Mesendoderm (in vitro differentiated cells): ENCODE results near the gene PCDHA9.
A peak's percentile ranks its signal among the peaks of the same experiment; 100 is the strongest.
"Not testable (repeated sequence)": the region's sequence is repeated elsewhere in the genome, so short reads cannot be mapped to it uniquely, and the experiment has no call there.

Experiments
- DNase-seq: peaks from one replicate; pipeline ENCODE4 v3.0.0; 2013
- H2AK5ac ChIP-seq: 2 replicates; pipeline ENCODE4 v1.6.1; 2013; ENCODE audit warnings: low read length, inconsistent platforms
- H2BK120ac ChIP-seq: 2 replicates; pipeline ENCODE4 v1.6.1; 2013; ENCODE audit warnings: low read depth, mild to moderate bottlenecking, low read length, moderate library complexity, mixed read lengths
- H2BK15ac ChIP-seq: replicated peaks from 2 replicates; pipeline ENCODE4 v1.6.1; 2013; ENCODE audit warnings: low read depth, mild to moderate bottlenecking, moderate library complexity
- H2BK5ac ChIP-seq: 2 replicates; pipeline ENCODE4 v1.6.1; 2013; ENCODE audit warnings: low read length, inconsistent platforms
- H3K18ac ChIP-seq: 2 replicates; pipeline ENCODE4 v1.6.1; 2013; ENCODE audit warnings: mild to moderate bottlenecking, low read length, mixed read lengths
- H3K23ac ChIP-seq: one replicate; pipeline ENCODE4 v1.6.1; 2013; ENCODE audit warnings: low read length
- H3K27ac ChIP-seq: 2 replicates; pipeline ENCODE4 v1.5.1; 2013; ENCODE audit warnings: low read depth, mild to moderate bottlenecking, inconsistent platforms, low read length, moderate library complexity
- H3K27me3 ChIP-seq: 2 replicates; pipeline ENCODE4 v1.6.1; 2013; ENCODE audit warnings: low read length, control low read depth, mild to moderate bottlenecking, inconsistent platforms; ENCODE audit not compliant: insufficient read depth, poor library complexity
- H3K36me3 ChIP-seq: 2 replicates; pipeline ENCODE4 v1.6.1; 2013; ENCODE audit warnings: low read length, inconsistent platforms; ENCODE audit not compliant: control insufficient read depth, insufficient read depth
- H3K4ac ChIP-seq: one replicate; pipeline ENCODE4 v1.6.1; 2013; ENCODE audit warnings: low read depth, mild to moderate bottlenecking, low read length, moderate library complexity
- H3K4me1 ChIP-seq: 2 replicates; pipeline ENCODE4 v1.6.1; 2013; ENCODE audit warnings: low read depth, low read length, inconsistent platforms; ENCODE audit not compliant: control insufficient read depth
- H3K4me2 ChIP-seq: 2 replicates; pipeline ENCODE4 v1.6.1; 2013; ENCODE audit warnings: low read length
- H3K4me3 ChIP-seq: 2 replicates; pipeline ENCODE4 v1.5.1; 2013; ENCODE audit warnings: mild to moderate bottlenecking, low read length
- H3K56ac ChIP-seq: one replicate; pipeline ENCODE4 v1.6.1; 2013; ENCODE audit warnings: low read length
- H3K79me1 ChIP-seq: 2 replicates; pipeline ENCODE4 v1.6.1; 2013; ENCODE audit warnings: low read length, inconsistent platforms
- H3K79me2 ChIP-seq: 2 replicates; pipeline ENCODE4 v1.6.1; 2013; ENCODE audit warnings: mild to moderate bottlenecking, low read length; ENCODE audit not compliant: control insufficient read depth, insufficient read depth
- H3K9ac ChIP-seq: 2 replicates; pipeline ENCODE4 v1.6.1; 2013; ENCODE audit warnings: low read length, inconsistent platforms
- H4K5ac ChIP-seq: one replicate; pipeline ENCODE4 v1.6.1; 2013; ENCODE audit warnings: low read length
- H4K8ac ChIP-seq: one replicate; pipeline ENCODE4 v1.6.1; 2013; ENCODE audit warnings: low read depth, mild to moderate bottlenecking, control low read depth, low read length, moderate library complexity
- WGBS: extraction: QIAGEN DNeasy Blood & Tissue Kit; methylation state at CpG from one replicate; pipeline ENCODE4 v1.1.7; 2013; ENCODE audit warnings: low lambda C conversion rate, missing lambda C conversion rate; ENCODE audit not compliant: insufficient coverage; ENCODE audit errors: extremely low coverage; 5-methylcytosine and 5-hydroxymethylcytosine counted together

Gene PCDHA9

DNA sequence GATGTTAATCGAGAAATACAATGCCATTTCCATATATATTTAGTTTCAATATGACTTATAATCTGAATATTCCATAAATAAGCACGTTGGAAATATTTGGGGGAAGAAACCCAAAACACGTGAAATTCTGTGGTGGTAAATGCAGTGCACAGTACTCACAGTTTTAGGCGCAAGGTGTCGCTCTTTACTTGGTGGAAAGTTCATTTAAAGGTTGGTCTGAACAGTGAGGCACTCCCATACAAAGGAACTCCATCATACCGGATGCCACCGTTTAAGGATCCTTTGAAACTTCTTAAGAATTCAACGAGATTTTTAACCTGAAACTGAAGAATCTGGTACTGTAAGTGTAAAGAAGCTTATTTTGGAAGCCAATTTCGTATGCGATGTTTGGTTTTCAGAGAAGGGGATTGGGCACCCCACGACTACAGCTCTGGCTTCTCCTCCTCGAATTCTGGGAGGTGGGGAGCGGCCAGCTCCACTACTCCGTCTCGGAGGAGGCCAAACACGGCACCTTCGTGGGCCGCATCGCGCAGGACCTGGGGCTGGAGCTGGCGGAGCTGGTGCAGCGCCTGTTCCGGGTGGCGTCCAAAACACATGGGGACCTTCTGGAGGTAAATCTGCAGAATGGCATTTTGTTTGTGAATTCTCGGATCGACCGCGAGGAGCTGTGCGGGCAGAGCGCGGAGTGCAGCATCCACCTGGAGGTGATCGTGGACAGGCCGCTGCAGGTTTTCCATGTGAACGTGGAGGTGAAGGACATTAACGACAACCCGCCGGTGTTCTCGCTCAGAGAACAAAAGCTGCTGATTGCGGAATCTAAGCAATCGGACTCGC is 20.8 kb downstream of the PCDHA9 start, which contains the start of gene PCDHA11:
TSS of gene PCDHA11 (plus strand) at position 237 of the 834 bp plus-strand sequence. CDS start at position 384, 147 bp downstream.
- Histone ChIP-seq H2AK5ac (no peak within 1 kb of the TSS), H3K27ac (no peak within 1 kb of the TSS), H3K18ac (peak within 1 kb of the TSS; percentile 70), H2BK5ac (no peak within 1 kb of the TSS), H2BK120ac (no peak within 1 kb of the TSS), H3K23ac (no peak within 1 kb of the TSS), H3K36me3 (no peaks in the 10 kb centered on the region), H2BK15ac (no peak within 1 kb of the TSS), H3K4ac (no peak within 1 kb of the TSS), H4K5ac (no peak within 1 kb of the TSS), H3K4me1 (no peaks in the 10 kb centered on the region), H3K4me2 (no peak within 1 kb of the TSS), H3K79me1 (no peaks in the 10 kb centered on the region), H3K27me3 (no peaks in the 10 kb centered on the region), H3K4me3 (peak within 1 kb of the TSS; percentile 41), H3K56ac (peak within 1 kb of the TSS; percentile 68), H3K9ac (peak within 1 kb of the TSS; percentile 65), H4K8ac (no peak within 1 kb of the TSS), H3K79me2 (no peaks in the 10 kb centered on the region)
- WGBS = no CpG with 5 or more reads among the region's 41 CpGs
- peak; percentile 84 for DNase-seq

DNA sequence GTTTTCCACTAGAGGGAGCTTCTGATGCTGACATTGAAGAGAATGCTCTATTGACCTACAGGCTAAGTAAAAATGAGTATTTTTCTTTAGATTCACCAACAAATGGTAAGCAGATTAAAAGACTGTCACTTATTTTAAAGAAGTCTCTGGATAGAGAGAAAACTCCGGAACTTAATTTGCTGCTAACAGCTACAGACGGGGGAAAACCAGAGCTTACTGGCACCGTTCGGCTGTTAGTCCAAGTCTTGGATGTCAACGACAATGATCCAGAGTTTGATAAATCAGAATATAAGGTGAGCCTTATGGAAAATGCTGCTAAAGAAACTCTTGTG is 21.3 kb downstream of the PCDHA9 start:
- Histone ChIP-seq H3K4me1 (no peaks in the 10 kb centered on the region), H3K18ac (no peak overlapping the region), H3K4ac (no peak overlapping the region), H4K8ac (no peak overlapping the region), H3K9ac (no peak overlapping the region), H2BK15ac (no peak overlapping the region), H3K23ac (no peak overlapping the region), H4K5ac (no peak overlapping the region), H3K4me2 (no peak overlapping the region), H3K56ac (no peak overlapping the region), H3K27ac (no peak overlapping the region), H3K4me3 (no peak overlapping the region), H2AK5ac (no peak overlapping the region), H3K36me3 (no peaks in the 10 kb centered on the region), H2BK120ac (no peak overlapping the region), H3K79me2 (no peaks in the 10 kb centered on the region), H3K79me1 (no peaks in the 10 kb centered on the region), H3K27me3 (no peaks in the 10 kb centered on the region), H2BK5ac (no peak overlapping the region)
- no CpG with 5 or more reads among the region's 5 CpGs for WGBS
- DNase-seq = no peak

DNA sequence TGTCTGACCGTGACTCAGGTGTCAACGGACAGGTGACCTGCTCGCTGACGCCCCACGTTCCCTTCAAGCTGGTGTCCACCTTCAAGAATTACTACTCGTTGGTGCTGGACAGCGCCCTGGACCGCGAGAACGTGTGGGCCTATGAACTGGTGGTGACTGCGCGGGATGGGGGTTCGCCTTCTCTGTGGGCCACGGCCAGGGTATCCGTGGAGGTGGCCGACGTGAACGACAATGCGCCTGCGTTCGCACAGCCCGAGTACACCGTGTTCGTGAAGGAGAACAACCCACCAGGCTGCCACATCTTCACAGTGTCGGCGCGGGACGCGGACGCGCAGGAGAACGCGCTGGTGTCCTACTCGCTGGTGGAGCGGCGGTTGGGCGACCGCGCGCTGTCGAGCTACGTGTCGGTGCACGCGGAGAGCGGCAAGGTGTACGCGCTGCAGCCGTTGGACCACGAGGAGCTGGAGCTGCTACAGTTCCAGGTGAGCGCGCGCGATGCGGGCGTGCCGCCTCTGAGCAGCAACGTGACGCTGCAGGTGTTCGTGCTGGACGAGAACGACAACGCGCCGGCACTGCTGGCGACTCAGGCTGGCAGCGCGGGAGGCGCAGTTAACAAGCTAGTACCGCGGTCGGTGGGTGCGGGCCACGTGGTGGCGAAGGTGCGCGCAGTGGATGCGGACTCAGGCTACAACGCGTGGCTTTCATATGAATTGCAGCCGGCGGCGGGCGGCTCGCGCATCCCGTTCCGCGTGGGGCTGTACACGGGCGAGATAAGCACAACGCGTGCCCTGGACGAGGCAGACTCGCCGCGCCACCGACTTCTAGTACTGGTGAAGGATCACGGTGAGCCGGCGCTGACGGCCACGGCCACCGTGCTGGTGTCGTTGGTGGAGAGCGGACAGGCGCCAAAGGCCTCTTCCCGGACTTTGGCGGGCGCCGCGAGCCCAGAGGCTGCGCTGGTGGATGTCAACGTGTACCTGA is 22.3 kb downstream of the PCDHA9 start:
- no peaks in the 10 kb centered on the region for H3K27me3 ChIP-seq
- no peak overlapping the region for H4K8ac ChIP-seq
- H2AK5ac ChIP-seq = no peak overlapping the region
- no peak overlapping the region for H3K4me2 ChIP-seq
- no CpG with 5 or more reads among the region's 114 CpGs for WGBS
- H3K23ac ChIP-seq = no peak overlapping the region
- H3K4me1 ChIP-seq = no peaks in the 10 kb centered on the region
- no peak overlapping the region for H2BK15ac ChIP-seq
- no peak overlapping the region for H3K4me3 ChIP-seq
- no peak overlapping the region for H2BK5ac ChIP-seq
- H3K18ac ChIP-seq = no peak overlapping the region
- no peak overlapping the region for H3K56ac ChIP-seq
- H4K5ac ChIP-seq = no peak overlapping the region
- H3K79me1 ChIP-seq = no peaks in the 10 kb centered on the region
- no peak overlapping the region for H3K4ac ChIP-seq
- DNase-seq = no peak
- no peak overlapping the region for H2BK120ac ChIP-seq
- H3K79me2 ChIP-seq = no peaks in the 10 kb centered on the region
- no peak overlapping the region for H3K9ac ChIP-seq
- no peak overlapping the region for H3K27ac ChIP-seq
- H3K36me3 ChIP-seq = no peaks in the 10 kb centered on the region

DNA sequence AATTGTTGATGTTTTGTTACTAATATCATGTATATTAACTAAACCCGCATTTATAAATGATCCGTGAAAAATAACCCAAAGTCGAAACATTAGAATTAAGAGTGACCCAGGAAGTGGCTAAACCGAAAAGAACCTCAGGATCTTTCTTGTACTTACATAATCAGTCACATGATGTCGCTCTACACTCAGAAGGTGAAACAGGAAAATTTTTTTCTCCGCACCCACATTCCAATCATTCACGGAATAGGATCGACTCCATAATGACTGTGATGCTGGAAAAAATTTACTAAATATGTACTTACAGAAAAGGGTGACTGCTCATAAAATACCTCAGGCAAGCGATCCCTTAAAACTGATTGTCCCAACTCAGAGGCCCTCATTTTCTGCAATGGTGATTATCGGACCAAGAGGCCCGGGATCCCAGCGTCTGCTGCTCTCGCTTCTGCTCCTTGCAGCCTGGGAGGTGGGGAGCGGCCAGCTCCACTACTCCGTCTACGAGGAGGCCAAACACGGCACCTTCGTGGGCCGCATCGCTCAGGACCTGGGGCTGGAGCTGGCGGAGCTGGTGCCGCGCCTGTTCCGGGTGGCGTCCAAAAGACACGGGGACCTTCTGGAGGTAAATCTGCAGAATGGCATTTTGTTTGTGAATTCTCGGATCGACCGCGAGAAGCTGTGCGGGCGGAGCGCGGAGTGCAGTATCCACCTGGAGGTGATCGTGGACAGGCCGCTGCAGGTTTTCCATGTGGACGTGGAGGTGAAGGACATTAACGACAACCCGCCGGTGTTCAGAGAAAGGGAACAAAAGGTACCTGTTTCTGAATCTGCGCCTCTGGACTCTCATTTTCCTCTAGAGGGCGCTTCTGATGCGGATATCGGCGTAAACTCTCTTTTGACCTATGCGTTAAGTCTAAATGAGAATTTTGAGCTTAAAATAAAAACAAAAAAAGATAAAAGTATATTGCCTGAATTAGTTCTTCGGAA is 27.2 kb downstream of the PCDHA9 start, which contains the start of gene PCDHA12:
TSS of gene PCDHA12 (plus strand) at position 224 of the 981 bp plus-strand sequence. CDS start at position 389, 165 bp downstream.
- Histone ChIP-seq H3K18ac (no peak within 1 kb of the TSS), H2BK5ac (no peak within 1 kb of the TSS), H2AK5ac (no peak within 1 kb of the TSS), H3K9ac (peak within 1 kb of the TSS; percentile 64), H3K4me3 (peak within 1 kb of the TSS; percentile 36), H4K8ac (no peak within 1 kb of the TSS), H4K5ac (no peak within 1 kb of the TSS), H2BK15ac (no peak within 1 kb of the TSS), H3K23ac (no peak within 1 kb of the TSS), H3K36me3 (no peaks in the 10 kb centered on the region), H3K4me2 (peak within 1 kb of the TSS; percentile 25), H3K27me3 (no peaks in the 10 kb centered on the region), H3K27ac (no peak within 1 kb of the TSS), H2BK120ac (no peak within 1 kb of the TSS), H3K4ac (no peak within 1 kb of the TSS), H3K56ac (peak within 1 kb of the TSS; percentile 85), H3K79me2 (no peaks in the 10 kb centered on the region), H3K79me1 (peaks cover 2% of the 10 kb centered on the region), H3K4me1 (no peaks in the 10 kb centered on the region)
- WGBS = no CpG with 5 or more reads among the region's 47 CpGs
- peak; percentile 82 for DNase-seq

DNA sequence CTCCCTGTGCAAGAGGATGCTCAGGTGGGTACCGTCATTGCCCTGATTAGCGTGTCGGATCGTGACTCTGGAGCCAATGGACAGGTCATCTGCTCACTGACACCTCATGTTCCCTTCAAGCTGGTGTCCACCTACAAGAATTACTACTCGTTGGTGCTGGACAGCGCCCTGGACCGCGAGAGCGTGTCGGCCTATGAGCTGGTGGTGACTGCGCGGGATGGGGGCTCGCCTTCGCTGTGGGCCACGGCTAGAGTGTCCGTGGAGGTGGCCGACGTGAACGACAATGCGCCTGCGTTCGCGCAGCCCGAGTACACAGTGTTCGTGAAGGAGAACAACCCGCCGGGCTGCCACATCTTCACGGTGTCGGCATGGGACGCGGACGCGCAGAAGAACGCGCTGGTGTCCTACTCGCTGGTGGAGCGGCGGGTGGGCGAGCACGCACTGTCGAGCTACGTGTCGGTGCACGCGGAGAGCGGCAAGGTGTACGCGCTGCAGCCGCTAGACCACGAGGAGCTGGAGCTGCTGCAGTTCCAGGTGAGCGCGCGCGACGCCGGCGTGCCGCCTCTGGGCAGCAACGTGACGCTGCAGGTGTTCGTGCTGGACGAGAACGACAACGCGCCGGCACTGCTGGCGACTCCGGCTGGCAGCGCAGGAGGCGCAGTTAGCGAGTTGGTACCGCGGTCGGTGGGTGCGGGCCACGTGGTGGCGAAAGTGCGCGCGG is 28.5 kb downstream of the PCDHA9 start:
- H3K4me1 ChIP-seq, H3K79me2 ChIP-seq, H2BK5ac ChIP-seq, H3K4me2 ChIP-seq, H4K8ac ChIP-seq, H3K36me3 ChIP-seq, H4K5ac ChIP-seq, H3K18ac ChIP-seq, H2BK120ac ChIP-seq, H3K27me3 ChIP-seq, H3K4ac ChIP-seq, H3K4me3 ChIP-seq, H3K79me1 ChIP-seq, DNase-seq, H3K56ac ChIP-seq, H2AK5ac ChIP-seq, H2BK15ac ChIP-seq, H3K27ac ChIP-seq, H3K9ac ChIP-seq: not testable (repeated sequence)
- WGBS = no CpG with 5 or more reads among the region's 80 CpGs
- H3K23ac ChIP-seq = peak overlapping the region; percentile 16
